ENCODE results near the gene CFAP126. TPM values are rescaled to one million over a fixed set of nuclear protein-coding genes. Genes with fewer than 3 reads are reported as not detected.
"Not testable (repeated sequence)": the region's sequence is repeated elsewhere in the genome, so short reads cannot be mapped to it uniquely, and the experiment has no call there.

CFAP126 gene
- total and polyA plus RNA-seq, 2 of the 8 experiments (the other 6 are each of a cell fraction or from before 2014, with no cell fraction given), result not detected

- H3K36me3 ChIP-seq (ENCODE audit: control insufficient read depth in 2 of 4, insufficient read depth in 4 of 4, low read length in 3 of 4); H2AK5ac ChIP-seq (ENCODE audit: low read depth, low read length); H2BK15ac ChIP-seq (ENCODE audit: low read length); H4K91ac ChIP-seq (replicated peaks; ENCODE audit: insufficient read length, low read length); H2AFZ ChIP-seq (ENCODE audit: low read length); H4K5ac ChIP-seq (ENCODE audit: insufficient read length, low read depth, low read length); H3K23ac ChIP-seq (ENCODE audit: insufficient read length); H3K79me2 ChIP-seq (ENCODE audit: control insufficient read depth in 1 of 2, insufficient read depth in 2 of 2, low read length in 2 of 2); FAIRE-seq; H2BK120ac ChIP-seq (replicated peaks; ENCODE audit: low read depth, low read length); H3K18ac ChIP-seq (ENCODE audit: extremely low read depth, low read length); H3K27ac ChIP-seq (ENCODE audit: low read depth, low read length); H3K14ac ChIP-seq (ENCODE audit: insufficient read length); H3K9ac ChIP-seq (replicated peaks in 1 of 4; ENCODE audit: extremely low read depth in 1 of 4, low read depth in 3 of 4, low read length in 3 of 4); H3K9me3 ChIP-seq (ENCODE audit: insufficient read depth in 2 of 2, low read depth in 1 of 2, low read length in 1 of 2); DNase-seq (ENCODE audit: low read depth in 1 of 2, low spot score in 2 of 2); H3K4me1 ChIP-seq (replicated peaks in 1 of 4; ENCODE audit: control insufficient read depth in 3 of 4, insufficient read depth in 4 of 4, low read length in 3 of 4); H3K79me1 ChIP-seq (ENCODE audit: low read depth, low read length); H3K27me3 ChIP-seq (replicated peaks in 1 of 4; ENCODE audit: control insufficient read depth in 3 of 4, extremely low read depth in 1 of 4, insufficient read depth in 3 of 4, low read length in 3 of 4); H3K4me2 ChIP-seq (ENCODE audit: insufficient read depth in 1 of 2, low read depth in 2 of 2, low read length in 2 of 2); H3K4me3 ChIP-seq (ENCODE audit: extremely low read depth in 1 of 4, insufficient read depth in 2 of 4, low read depth in 3 of 4, low read length in 4 of 4); H3K56ac ChIP-seq (replicated peaks; ENCODE audit: insufficient read length, low read depth, low read length); H2BK5ac ChIP-seq (ENCODE audit: low read depth, low read length); H3K23me2 ChIP-seq (ENCODE audit: low read depth, low read length); H2BK12ac ChIP-seq (ENCODE audit: low read depth, low read length); H2BK20ac ChIP-seq (ENCODE audit: low read length); H4K20me1 ChIP-seq (replicated peaks in 1 of 2; ENCODE audit: control insufficient read depth in 1 of 2, insufficient read depth in 2 of 2, low read length in 2 of 2); H3K4ac ChIP-seq (replicated peaks; ENCODE audit: insufficient read length, low read depth, low read length); H4K8ac ChIP-seq (ENCODE audit: extremely low read depth, insufficient read depth, low read length): not testable (repeated sequence)
- POLR2A ChIA-PET (ENCODE audit: partially characterized antibody), result interaction anchor here (1.3 kb wide), 1 partner anchor 351 kb away, joined by 3 read pairs; the partner anchor contains the start of gene USF1
- 93% methylated on average over 8 of the region's 8 CpGs; no CpG with 5 or more reads in 1 of the 2 experiments for WGBS, 2 experiments (ENCODE audit: extremely low coverage in 1 of 2, insufficient coverage in 1 of 2, insufficient read length in 1 of 2, insufficient replicate concordance in 2 of 2, low coverage in 1 of 2, low lambda C conversion rate in 2 of 2, missing lambda C conversion rate in 1 of 2)
- CTCF ChIA-PET (ENCODE audit: partially characterized antibody), result interaction anchor here (0.6 to 1.4 kb wide), 4 partner anchors 15 to 279 kb away, joined by 3 to 4 read pairs (median 4); partner anchors contain the start of genes NIT1 and PFDN2
These were observed 29.4 kb upstream of the CFAP126 start for GRCh38 chr1:161397038-161397437.

Measured in H1 (cell line).